Neural crest cell (in vitro differentiated cells): ENCODE results near the gene ZBTB12. TPM values are rescaled to one million over a fixed set of nuclear protein-coding genes. Genes with fewer than 3 reads are reported as not detected.

Experiments
- DNase-seq: peaks from one replicate; pipeline ENCODE4 v3.0.0; 2021; ENCODE audit warnings: low read depth, mixed read lengths, low spot score
- H3K27ac Mint-ChIP-seq: one replicate; pipeline ENCODE4 v1.8.0; 2021; ENCODE audit warnings: mild to moderate bottlenecking, mixed read lengths; ENCODE audit not compliant: unreplicated experiment
- H3K27me3 Mint-ChIP-seq: 2 replicates; pipeline ENCODE4 v1.8.0; 2021; ENCODE audit warnings: low read depth, mild to moderate bottlenecking, mixed read lengths
- H3K36me3 Mint-ChIP-seq: 2 replicates; pipeline ENCODE4 v1.8.0; 2021; ENCODE audit warnings: low read depth, mild to moderate bottlenecking, mixed read lengths
- H3K4me1 Mint-ChIP-seq: 2 replicates; pipeline ENCODE4 v1.8.0; 2021; ENCODE audit warnings: mixed read lengths
- H3K4me3 Mint-ChIP-seq: one replicate; pipeline ENCODE4 v1.8.0; 2021; ENCODE audit warnings: mild to moderate bottlenecking, mixed read lengths
- H3K9me3 Mint-ChIP-seq: 2 replicates; pipeline ENCODE4 v1.8.0; 2021; ENCODE audit warnings: mixed read lengths
- total RNA-seq: library from RNA; stranded (reverse); gene quantifications from 2 replicates; pipeline ENCODE4 v1.2.1, GENCODE V29; 2021
- TF ChIP-seq, protein P1 (sequence below): fragments of 200-600 bp; sonication (generic); conservative IDR thresholded peaks from 2 replicates; pipeline ENCODE4 v1.5.0; 2021; ENCODE audit warnings: antibody characterized with exemption, mild to moderate bottlenecking

The ZBTB12 gene
- total RNA-seq, 1 donor from 2014 or later: 60.8 TPM

DNA sequence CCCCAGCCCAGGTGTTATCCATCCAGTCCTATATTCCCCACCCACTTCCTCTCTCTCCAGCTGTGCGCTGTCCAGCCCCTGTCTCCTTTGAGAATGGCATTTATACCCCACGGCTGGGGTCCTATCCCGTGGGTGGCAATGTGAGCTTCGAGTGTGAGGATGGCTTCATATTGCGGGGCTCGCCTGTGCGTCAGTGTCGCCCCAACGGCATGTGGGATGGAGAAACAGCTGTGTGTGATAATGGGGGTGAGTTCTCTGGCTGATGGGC lies 26.7 kb upstream of the ZBTB12 start:
- TF ChIP-seq, protein P1, sequence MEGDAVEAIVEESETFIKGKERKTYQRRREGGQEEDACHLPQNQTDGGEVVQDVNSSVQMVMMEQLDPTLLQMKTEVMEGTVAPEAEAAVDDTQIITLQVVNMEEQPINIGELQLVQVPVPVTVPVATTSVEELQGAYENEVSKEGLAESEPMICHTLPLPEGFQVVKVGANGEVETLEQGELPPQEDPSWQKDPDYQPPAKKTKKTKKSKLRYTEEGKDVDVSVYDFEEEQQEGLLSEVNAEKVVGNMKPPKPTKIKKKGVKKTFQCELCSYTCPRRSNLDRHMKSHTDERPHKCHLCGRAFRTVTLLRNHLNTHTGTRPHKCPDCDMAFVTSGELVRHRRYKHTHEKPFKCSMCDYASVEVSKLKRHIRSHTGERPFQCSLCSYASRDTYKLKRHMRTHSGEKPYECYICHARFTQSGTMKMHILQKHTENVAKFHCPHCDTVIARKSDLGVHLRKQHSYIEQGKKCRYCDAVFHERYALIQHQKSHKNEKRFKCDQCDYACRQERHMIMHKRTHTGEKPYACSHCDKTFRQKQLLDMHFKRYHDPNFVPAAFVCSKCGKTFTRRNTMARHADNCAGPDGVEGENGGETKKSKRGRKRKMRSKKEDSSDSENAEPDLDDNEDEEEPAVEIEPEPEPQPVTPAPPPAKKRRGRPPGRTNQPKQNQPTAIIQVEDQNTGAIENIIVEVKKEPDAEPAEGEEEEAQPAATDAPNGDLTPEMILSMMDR: no peak
- H3K9me3 Mint-ChIP-seq: no peaks in the 10 kb centered on the region
- no peak for DNase-seq
- no peaks in the 10 kb centered on the region for H3K4me1 Mint-ChIP-seq
- H3K27me3 Mint-ChIP-seq: peaks cover 3% of the 10 kb centered on the region
- no peak overlapping the region for H3K4me3 Mint-ChIP-seq
- no peak overlapping the region for H3K27ac Mint-ChIP-seq
- H3K36me3 Mint-ChIP-seq: no peaks in the 10 kb centered on the region

DNA sequence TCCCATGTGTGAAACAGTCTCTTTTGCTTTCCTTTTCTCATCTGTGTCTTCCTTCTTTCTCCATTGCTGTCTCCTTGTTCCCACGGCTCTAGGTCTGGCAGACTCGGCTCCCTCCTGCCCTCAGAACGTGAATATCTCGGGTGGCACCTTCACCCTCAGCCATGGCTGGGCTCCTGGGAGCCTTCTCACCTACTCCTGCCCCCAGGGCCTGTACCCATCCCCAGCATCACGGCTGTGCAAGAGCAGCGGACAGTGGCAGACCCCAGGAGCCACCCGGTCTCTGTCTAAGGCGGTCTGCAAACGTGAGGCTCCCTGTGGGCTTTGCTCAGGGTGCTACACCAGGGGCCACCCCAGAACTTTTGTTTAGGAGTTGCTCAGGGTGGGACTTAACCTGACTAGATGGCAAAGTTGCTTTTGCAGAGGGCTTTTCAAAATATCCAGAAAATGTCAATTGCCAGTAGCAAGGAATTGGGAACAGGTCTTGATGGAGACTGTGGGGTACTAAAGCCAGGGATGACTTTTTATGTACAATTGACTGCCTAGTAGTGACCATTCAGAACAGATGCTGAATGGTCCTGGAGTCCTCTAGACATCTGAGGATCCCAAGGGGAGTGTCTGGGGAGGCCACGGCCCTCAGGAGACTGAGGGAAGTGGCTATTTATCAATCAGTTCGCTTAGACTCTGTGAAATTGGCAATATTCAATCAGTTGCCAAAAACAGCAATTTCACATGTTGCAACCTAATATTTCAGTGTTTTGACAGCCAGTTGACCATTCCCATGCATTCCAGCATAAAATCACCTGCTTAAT lies 26.2 kb upstream of the ZBTB12 start:
- H3K4me3 Mint-ChIP-seq: no peak overlapping the region

DNA sequence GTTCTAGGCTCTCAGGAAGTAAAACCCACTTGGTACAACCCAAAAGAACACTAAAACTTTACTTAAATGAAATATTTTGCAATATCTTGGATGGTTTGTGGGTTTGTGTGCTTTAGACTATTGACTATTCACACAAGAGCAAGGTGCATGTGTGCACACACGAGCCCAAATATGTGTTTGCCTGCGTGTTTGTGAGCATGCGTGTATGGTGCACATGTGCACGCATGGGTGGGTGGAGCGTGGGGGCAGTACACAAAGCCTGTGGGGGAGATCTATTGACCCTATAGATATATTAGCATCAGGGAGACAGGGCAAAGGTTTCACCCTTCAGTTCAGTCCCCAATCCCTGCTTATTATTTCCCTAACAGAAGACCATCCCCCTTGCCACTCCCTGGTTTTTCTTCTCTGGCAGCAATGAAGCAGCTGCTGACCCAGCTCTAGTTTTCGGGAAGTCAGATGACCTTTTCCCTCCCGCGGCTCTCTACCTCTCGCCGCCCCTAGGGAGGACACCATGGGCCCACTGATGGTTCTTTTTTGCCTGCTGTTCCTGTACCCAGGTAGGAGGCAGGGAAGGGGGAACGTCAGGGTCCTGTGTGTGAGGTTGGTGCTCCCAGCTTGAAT lies 25.5 kb upstream of the ZBTB12 start, which contains the start of gene C2:
TSS of gene C2 (plus strand) at position 476 of the 621 bp plus-strand sequence. CDS start at position 512, 36 bp downstream.
- Mint-ChIP-seq H3K4me1 (no peaks in the 10 kb centered on the region), H3K36me3 (no peaks in the 10 kb centered on the region), H3K27ac (no peak within 1 kb of the TSS), H3K9me3 (no peaks in the 10 kb centered on the region), H3K27me3 (peaks cover 3% of the 10 kb centered on the region), H3K4me3 (no peak within 1 kb of the TSS)
- TF ChIP-seq, protein P1: no peak
- no peak for DNase-seq

More for the DNA sequence above, 26.2 kb upstream of the ZBTB12 start:
- no peak for DNase-seq
- H3K36me3 Mint-ChIP-seq: no peaks in the 10 kb centered on the region
- peaks cover 3% of the 10 kb centered on the region for H3K27me3 Mint-ChIP-seq
- H3K9me3 Mint-ChIP-seq: no peaks in the 10 kb centered on the region
- H3K27ac Mint-ChIP-seq: no peak overlapping the region
- H3K4me1 Mint-ChIP-seq: no peaks in the 10 kb centered on the region
- TF ChIP-seq, protein P1: no peak

DNA sequence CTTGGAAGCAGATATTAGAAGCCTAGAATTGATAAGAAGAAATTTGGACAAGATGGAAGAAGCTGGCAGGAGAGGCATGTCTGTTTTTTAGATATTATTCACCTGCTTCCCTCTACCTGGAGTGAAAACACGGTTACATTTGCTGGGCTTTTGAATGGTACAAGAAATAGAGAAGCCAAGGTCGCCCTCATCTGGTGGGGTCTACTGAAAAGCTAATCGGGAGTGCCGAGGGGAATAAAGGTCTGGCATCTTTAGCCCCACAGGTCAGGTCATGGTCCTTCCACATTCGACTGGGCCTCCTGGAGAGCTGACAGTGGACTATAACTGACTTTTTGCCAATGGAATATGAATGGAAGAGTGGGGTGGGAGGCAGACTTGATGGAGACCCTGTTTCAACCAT lies 21.1 kb upstream of the ZBTB12 start:
- no peaks in the 10 kb centered on the region for H3K36me3 Mint-ChIP-seq
- TF ChIP-seq, protein P1: no peak
- no peak overlapping the region for H3K27ac Mint-ChIP-seq
- H3K9me3 Mint-ChIP-seq: no peaks in the 10 kb centered on the region
- no peak overlapping the region for H3K4me3 Mint-ChIP-seq
- H3K4me1 Mint-ChIP-seq: no peaks in the 10 kb centered on the region
- no peak for DNase-seq
- H3K27me3 Mint-ChIP-seq: peaks cover 3% of the 10 kb centered on the region

GRCh38 chr6:31920811-31921210 lies 18.9 kb upstream of the ZBTB12 start:
- H3K4me3 Mint-ChIP-seq: no peak overlapping the region
- no peaks in the 10 kb centered on the region for H3K36me3 Mint-ChIP-seq
- H3K27ac Mint-ChIP-seq: no peak overlapping the region
- H3K27me3 Mint-ChIP-seq: no peaks in the 10 kb centered on the region
- no peaks in the 10 kb centered on the region for H3K9me3 Mint-ChIP-seq
- DNase-seq: no peak
- TF ChIP-seq, protein P1: no peak
- H3K4me1 Mint-ChIP-seq: no peaks in the 10 kb centered on the region
